ENCODE results near the gene PEX11B. TPM values are rescaled to one million over a fixed set of nuclear protein-coding genes. Genes with fewer than 3 reads are reported as not detected.

The PEX11B gene
- polyA plus RNA-seq, 3 donors, result 12.0 to 38.2 (median 37.9) TPM

DNA sequence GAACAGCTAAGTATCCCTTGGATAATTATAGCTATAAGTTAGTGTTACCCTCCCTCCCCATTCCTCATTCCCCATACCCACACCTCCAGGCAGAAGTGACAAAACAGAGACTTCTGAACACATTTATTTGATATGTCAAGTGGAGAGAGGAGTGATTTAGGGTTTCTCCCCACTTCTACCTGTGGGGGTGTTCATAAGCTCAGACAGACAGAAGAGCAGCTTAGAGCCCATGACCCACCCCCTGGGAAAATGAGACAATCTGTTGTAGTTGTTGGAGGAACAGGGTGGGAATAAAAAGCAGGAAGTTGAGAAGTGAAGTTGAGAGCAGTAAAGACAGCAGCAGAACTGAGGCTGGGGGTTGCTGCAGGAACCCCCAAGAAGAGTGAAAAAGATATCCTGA lies 40.8 kb upstream of the PEX11B start:
- Histone ChIP-seq H3K27ac (ENCODE audit: low read depth in 1 of 2, low read length in 2 of 2) (no peak overlapping the region), H3K9ac (ENCODE audit: insufficient read depth, low read length, poor library complexity, severe bottlenecking) (no peak overlapping the region)

DNA sequence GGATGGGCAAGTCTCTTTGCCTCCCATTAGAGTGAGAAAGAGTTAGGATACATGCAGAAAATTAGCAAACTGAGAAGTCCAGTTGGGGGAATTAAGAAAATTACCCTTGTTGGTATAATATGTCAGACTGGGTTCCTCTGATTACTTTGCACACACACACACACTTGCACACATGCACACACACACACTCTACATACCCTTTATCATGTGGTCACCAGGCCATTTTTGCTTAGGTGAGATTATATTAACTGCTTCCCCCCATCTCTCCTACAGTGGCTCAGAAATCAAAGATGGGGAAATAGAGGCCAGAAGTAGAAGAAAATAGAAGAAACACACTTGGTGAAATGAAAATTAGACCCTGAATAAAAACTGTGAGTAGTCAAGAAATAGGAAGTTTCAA lies 40.2 kb upstream of the PEX11B start:
- no peak overlapping the region for H3K4me2 ChIP-seq (replicated peaks; ENCODE audit: extremely low read depth, low read length, poor library complexity, severe bottlenecking)
- peaks cover 30 to 37% (median 31%) of the 10 kb centered on the region in 3 donors for H3K27me3 Mint-ChIP-seq (ENCODE audit: low read depth in 3 of 3)
- TF ChIP-seq, protein P1, sequence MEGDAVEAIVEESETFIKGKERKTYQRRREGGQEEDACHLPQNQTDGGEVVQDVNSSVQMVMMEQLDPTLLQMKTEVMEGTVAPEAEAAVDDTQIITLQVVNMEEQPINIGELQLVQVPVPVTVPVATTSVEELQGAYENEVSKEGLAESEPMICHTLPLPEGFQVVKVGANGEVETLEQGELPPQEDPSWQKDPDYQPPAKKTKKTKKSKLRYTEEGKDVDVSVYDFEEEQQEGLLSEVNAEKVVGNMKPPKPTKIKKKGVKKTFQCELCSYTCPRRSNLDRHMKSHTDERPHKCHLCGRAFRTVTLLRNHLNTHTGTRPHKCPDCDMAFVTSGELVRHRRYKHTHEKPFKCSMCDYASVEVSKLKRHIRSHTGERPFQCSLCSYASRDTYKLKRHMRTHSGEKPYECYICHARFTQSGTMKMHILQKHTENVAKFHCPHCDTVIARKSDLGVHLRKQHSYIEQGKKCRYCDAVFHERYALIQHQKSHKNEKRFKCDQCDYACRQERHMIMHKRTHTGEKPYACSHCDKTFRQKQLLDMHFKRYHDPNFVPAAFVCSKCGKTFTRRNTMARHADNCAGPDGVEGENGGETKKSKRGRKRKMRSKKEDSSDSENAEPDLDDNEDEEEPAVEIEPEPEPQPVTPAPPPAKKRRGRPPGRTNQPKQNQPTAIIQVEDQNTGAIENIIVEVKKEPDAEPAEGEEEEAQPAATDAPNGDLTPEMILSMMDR (IDR thresholded peaks at IDR 0.05), result no peak

More for the DNA sequence above, 40.8 kb upstream of the PEX11B start:
- Histone ChIP-seq H3K9me3 (replicated peaks in 1 of 2; ENCODE audit: control insufficient read depth in 1 of 2, insufficient read depth in 1 of 2, low read length in 2 of 2) (no peaks in the 10 kb centered on the region), H3K4me2 (replicated peaks; ENCODE audit: extremely low read depth, low read length, poor library complexity, severe bottlenecking) (peak overlapping the region; percentile 91), H3K79me2 (ENCODE audit: insufficient read depth, low read length) (peaks cover 26% of the 10 kb centered on the region), H3K27me3 (ENCODE audit: control insufficient read depth in 2 of 2, insufficient read depth in 2 of 2, low read length in 2 of 2) (peaks cover 6 to 31% of the 10 kb centered on the region in 2 donors), H3K4me3 (replicated peaks in 1 of 3; ENCODE audit: low read depth in 2 of 3, low read length in 3 of 3) (peak overlapping the region in 1 of 3 experiments; percentile 87), H4K20me1 (ENCODE audit: insufficient read depth, low read length) (peaks cover 3% of the 10 kb centered on the region), H2AFZ (ENCODE audit: insufficient read depth, low read depth, low read length, poor library complexity, severe bottlenecking) (no peak overlapping the region), H3K4me1 (ENCODE audit: control insufficient read depth in 1 of 2, insufficient read depth in 2 of 2, low read length in 2 of 2) (peaks cover 70 to 83% of the 10 kb centered on the region in 2 donors), H3K36me3 (replicated peaks in 1 of 2; ENCODE audit: control insufficient read depth in 1 of 2, insufficient read depth in 2 of 2, low read length in 2 of 2) (no peaks in the 10 kb centered on the region)
- intact Hi-C loops (cut with micrococcal nuclease), result no loop called here
- peaks cover 30 to 37% (median 31%) of the 10 kb centered on the region in 3 donors for H3K27me3 Mint-ChIP-seq (ENCODE audit: low read depth in 3 of 3)
- peak overlapping the region in 1 of 7 donors; percentile 51 for H3K27ac Mint-ChIP-seq
- TF ChIP-seq, protein P1 (IDR thresholded peaks at IDR 0.05), result no peak
- H3K36me3 Mint-ChIP-seq, result peaks cover 3 to 4% of the 10 kb centered on the region in 2 donors
- peak in 1 of 3 donors; percentile 12 for DNase-seq
- H3K4me1 Mint-ChIP-seq, result peaks cover 89% of the 10 kb centered on the region
- H3K4me3 Mint-ChIP-seq, result peak overlapping the region in 1 of 2 donors; percentile 97
- H3K9me3 Mint-ChIP-seq, result peaks cover 0 to 8% (median 0%) of the 10 kb centered on the region in 7 donors

More for the DNA sequence above, 40.2 kb upstream of the PEX11B start:
- Histone ChIP-seq H3K27ac (ENCODE audit: low read depth in 1 of 2, low read length in 2 of 2) (no peak overlapping the region), H3K27me3 (ENCODE audit: control insufficient read depth in 2 of 2, insufficient read depth in 2 of 2, low read length in 2 of 2) (peaks cover 6 to 31% of the 10 kb centered on the region in 2 donors), H4K20me1 (ENCODE audit: insufficient read depth, low read length) (peaks cover 3% of the 10 kb centered on the region), H3K4me3 (replicated peaks in 1 of 3; ENCODE audit: low read depth in 2 of 3, low read length in 3 of 3) (no peak overlapping the region), H2AFZ (ENCODE audit: insufficient read depth, low read depth, low read length, poor library complexity, severe bottlenecking) (no peak overlapping the region), H3K9ac (ENCODE audit: insufficient read depth, low read length, poor library complexity, severe bottlenecking) (no peak overlapping the region), H3K9me3 (replicated peaks in 1 of 2; ENCODE audit: control insufficient read depth in 1 of 2, insufficient read depth in 1 of 2, low read length in 2 of 2) (no peaks in the 10 kb centered on the region), H3K4me1 (ENCODE audit: control insufficient read depth in 1 of 2, insufficient read depth in 2 of 2, low read length in 2 of 2) (peaks cover 65 to 77% of the 10 kb centered on the region in 2 donors), H3K36me3 (replicated peaks in 1 of 2; ENCODE audit: control insufficient read depth in 1 of 2, insufficient read depth in 2 of 2, low read length in 2 of 2) (no peaks in the 10 kb centered on the region), H3K79me2 (ENCODE audit: insufficient read depth, low read length) (peaks cover 31% of the 10 kb centered on the region)
- H3K36me3 Mint-ChIP-seq, result peaks cover 4 to 5% of the 10 kb centered on the region in 2 donors
- intact Hi-C loops (cut with micrococcal nuclease), result no loop called here
- no peak overlapping the region for H3K27ac Mint-ChIP-seq
- peaks cover 86% of the 10 kb centered on the region for H3K4me1 Mint-ChIP-seq
- DNase-seq, result no peak
- peaks cover 0 to 8% (median 0%) of the 10 kb centered on the region in 7 donors for H3K9me3 Mint-ChIP-seq
- H3K4me3 Mint-ChIP-seq, result no peak overlapping the region

All from CD14-positive monocyte (primary cell).